Kidney capillary endothelial cell (primary cell): ENCODE measurements around the gene CACYBP.
"Not testable (repeated sequence)": the region's sequence is repeated elsewhere in the genome, so short reads cannot be mapped to it uniquely, and the experiment has no call there.

Source experiments
- DNase-seq: peaks from one replicate; pipeline ENCODE4 v3.0.0-alpha.2; 2018; ENCODE audit warnings: low spot score

CACYBP gene

GRCh38 chr1:175013445-175013844, 13.7 kb downstream of the CACYBP start:
- no peak for DNase-seq

- no peak for DNase-seq
Observed at GRCh38 chr1:175015243-175015642, 15.5 kb downstream of the CACYBP start.

- DNase-seq = no peak
Observed at GRCh38 chr1:175019524-175019923, 19.8 kb downstream of the CACYBP start.

GRCh38 chr1:175023043-175023921, 23.5 kb downstream of the CACYBP start, which contains the start of gene MRPS14:
Gene MRPS14 (minus strand): TSS chr1:175023425. CDS start chr1:175023408, 17 bp downstream.
- peak; percentile 94 for DNase-seq

GRCh38 chr1:175023922-175024242, 24.1 kb downstream of the CACYBP start:
- DNase-seq = not testable (repeated sequence)

GRCh38 chr1:175024773-175025172, 25.0 kb downstream of the CACYBP start:
- DNase-seq = no peak

GRCh38 chr1:175033953-175034352, 34.2 kb downstream of the CACYBP start:
- no peak for DNase-seq

- DNase-seq = no peak
Observed at GRCh38 chr1:175034775-175035174, 35.0 kb downstream of the CACYBP start.

- DNase-seq = no peak
Observed at GRCh38 chr1:175035865-175036264, 36.1 kb downstream of the CACYBP start.

- no peak for DNase-seq
Observed at GRCh38 chr1:175036476-175036875, 36.7 kb downstream of the CACYBP start.

GRCh38 chr1:175037416-175037815, 37.7 kb downstream of the CACYBP start:
- DNase-seq = no peak

- no peak for DNase-seq
Observed at GRCh38 chr1:175040324-175040879, 40.7 kb downstream of the CACYBP start.

GRCh38 chr1:175042650-175043049, 42.9 kb downstream of the CACYBP start:
- no peak for DNase-seq

- DNase-seq = no peak
Observed at GRCh38 chr1:175043824-175044223, 44.1 kb downstream of the CACYBP start.

GRCh38 chr1:175044591-175044990, 44.8 kb downstream of the CACYBP start:
- not testable (repeated sequence) for DNase-seq

- DNase-seq = no peak
Observed at GRCh38 chr1:175045097-175045496, 45.4 kb downstream of the CACYBP start.

- no peak for DNase-seq
Observed at GRCh38 chr1:175045519-175045918, 45.8 kb downstream of the CACYBP start.

- DNase-seq = no peak
Observed at GRCh38 chr1:175050992-175051391, 51.2 kb downstream of the CACYBP start.

GRCh38 chr1:175054736-175055135, 55.0 kb downstream of the CACYBP start:
- no peak for DNase-seq
